Nephron (organoid): Measurements from ENCODE around the gene RTRAF.

Experiments used
- H3K27ac Mint-ChIP-seq, 3 experiments: 2 replicates each; pipeline ENCODE4 v1.8.0; 2020; ENCODE audit warnings: mixed read lengths in 3 of 3, mild to moderate bottlenecking in 2 of 3, moderate library complexity in 1 of 3
- H3K27me3 Mint-ChIP-seq: 2 replicates; pipeline ENCODE4 v1.8.0; 2021; ENCODE audit warnings: low read depth, mild to moderate bottlenecking, moderate library complexity, mixed read lengths
- H3K36me3 Mint-ChIP-seq: 2 replicates; pipeline ENCODE4 v1.8.0; 2020; ENCODE audit warnings: low read depth, mixed read lengths
- H3K4me1 Mint-ChIP-seq: 2 replicates; pipeline ENCODE4 v1.8.0; 2020; ENCODE audit warnings: mixed read lengths
- H3K4me3 Mint-ChIP-seq, 3 experiments: 2 replicates each; pipeline ENCODE4 v1.8.0; 2020; ENCODE audit warnings: mild to moderate bottlenecking in 3 of 3, mixed read lengths in 3 of 3, moderate library complexity in 2 of 3
- H3K9me3 Mint-ChIP-seq: 2 replicates; pipeline ENCODE4 v1.8.0; 2020; ENCODE audit warnings: mixed read lengths
- TF ChIP-seq, protein P1 (sequence below), 3 experiments: fragments of 200-600 bp; sonication (generic); IDR thresholded peaks; one replicate each; pipeline ENCODE4 v1.5.0; 2021; ENCODE audit warnings: antibody characterized with exemption in 3 of 3; ENCODE audit not compliant: unreplicated experiment in 3 of 3

The RTRAF gene

GRCh38 chr14:52031781-52032180 lies 42.4 kb downstream of the RTRAF start:
- peak overlapping the region; percentile 77 to 87 (median 84) for H3K27ac Mint-ChIP-seq
- H3K4me3 Mint-ChIP-seq = no peak overlapping the region
- TF ChIP-seq, protein P1, sequence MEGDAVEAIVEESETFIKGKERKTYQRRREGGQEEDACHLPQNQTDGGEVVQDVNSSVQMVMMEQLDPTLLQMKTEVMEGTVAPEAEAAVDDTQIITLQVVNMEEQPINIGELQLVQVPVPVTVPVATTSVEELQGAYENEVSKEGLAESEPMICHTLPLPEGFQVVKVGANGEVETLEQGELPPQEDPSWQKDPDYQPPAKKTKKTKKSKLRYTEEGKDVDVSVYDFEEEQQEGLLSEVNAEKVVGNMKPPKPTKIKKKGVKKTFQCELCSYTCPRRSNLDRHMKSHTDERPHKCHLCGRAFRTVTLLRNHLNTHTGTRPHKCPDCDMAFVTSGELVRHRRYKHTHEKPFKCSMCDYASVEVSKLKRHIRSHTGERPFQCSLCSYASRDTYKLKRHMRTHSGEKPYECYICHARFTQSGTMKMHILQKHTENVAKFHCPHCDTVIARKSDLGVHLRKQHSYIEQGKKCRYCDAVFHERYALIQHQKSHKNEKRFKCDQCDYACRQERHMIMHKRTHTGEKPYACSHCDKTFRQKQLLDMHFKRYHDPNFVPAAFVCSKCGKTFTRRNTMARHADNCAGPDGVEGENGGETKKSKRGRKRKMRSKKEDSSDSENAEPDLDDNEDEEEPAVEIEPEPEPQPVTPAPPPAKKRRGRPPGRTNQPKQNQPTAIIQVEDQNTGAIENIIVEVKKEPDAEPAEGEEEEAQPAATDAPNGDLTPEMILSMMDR (IDR thresholded peaks at IDR 0.05; ENCODE audit: unreplicated experiment in 3 of 3) = no peak
- H3K9me3 Mint-ChIP-seq = peaks cover 5% of the 10 kb centered on the region
- H3K4me1 Mint-ChIP-seq = peaks cover 30% of the 10 kb centered on the region
- peaks cover 36% of the 10 kb centered on the region for H3K36me3 Mint-ChIP-seq
- H3K27me3 Mint-ChIP-seq = no peaks in the 10 kb centered on the region

DNA sequence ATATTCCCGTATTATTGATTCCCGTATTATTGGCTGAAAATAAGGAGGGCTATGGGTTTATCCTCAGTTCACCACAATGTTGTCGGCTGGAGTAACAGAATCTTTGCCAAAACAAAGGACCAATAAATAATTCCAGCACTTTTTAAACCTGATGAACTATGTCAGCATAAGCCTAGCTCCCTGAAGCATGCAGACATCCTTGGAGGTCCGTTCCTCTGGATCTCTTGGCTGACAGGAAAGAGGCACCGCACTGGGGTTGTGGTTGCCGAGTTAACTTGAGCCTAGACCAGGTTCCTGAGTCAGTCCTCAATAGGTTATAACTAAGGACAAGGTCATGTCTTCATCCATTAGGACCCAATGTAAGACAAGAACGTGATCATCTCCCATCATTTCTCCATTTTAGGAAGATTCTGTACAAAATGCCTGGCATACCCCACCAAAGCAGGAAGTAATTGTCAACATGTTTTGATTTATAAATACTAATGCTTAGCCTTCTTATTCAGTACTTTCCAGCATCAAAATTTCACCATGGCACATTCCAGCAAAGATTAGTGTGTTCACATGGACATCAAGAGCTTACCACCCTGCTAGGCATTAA lies 43.0 kb downstream of the RTRAF start:
- Mint-ChIP-seq H3K4me3 (peak overlapping the region in 2 of 3 experiments; percentile 16 to 40), H3K9me3 (peaks cover 6% of the 10 kb centered on the region), H3K4me1 (peaks cover 30% of the 10 kb centered on the region), H3K36me3 (peaks cover 37% of the 10 kb centered on the region), H3K27me3 (no peaks in the 10 kb centered on the region), H3K27ac (peak overlapping the region; percentile 77 to 87 (median 84))
- TF ChIP-seq, protein P1 (IDR thresholded peaks at IDR 0.05; ENCODE audit: unreplicated experiment in 3 of 3) = no peak

DNA sequence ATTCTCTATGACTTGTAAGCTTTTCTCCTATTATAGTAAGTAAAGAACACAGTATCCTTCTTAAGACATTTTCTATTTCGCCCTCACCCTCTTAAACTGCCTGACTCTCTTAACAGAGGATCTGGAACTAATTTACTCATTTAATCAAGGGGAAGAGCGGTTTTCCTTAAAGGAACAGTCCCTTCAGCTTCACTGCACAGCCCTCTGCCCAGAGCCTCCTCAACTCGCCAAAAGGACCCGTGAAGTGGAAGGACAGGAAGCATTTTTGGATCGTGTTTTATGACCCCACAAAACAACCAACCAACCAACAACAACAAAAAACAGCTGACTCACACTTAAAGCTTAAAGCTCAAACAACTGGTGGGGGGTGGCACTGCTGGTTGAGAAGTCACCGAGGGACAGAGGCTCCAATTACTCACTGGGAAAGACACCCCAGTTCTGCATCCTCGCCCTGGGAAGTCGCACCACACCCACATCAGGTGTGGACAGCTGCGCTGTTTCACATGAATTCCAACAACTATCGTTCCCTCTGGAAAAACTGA lies 43.8 kb downstream of the RTRAF start:
- Mint-ChIP-seq H3K27ac (peak overlapping the region; percentile 77 to 87 (median 84)), H3K36me3 (peaks cover 39% of the 10 kb centered on the region), H3K27me3 (no peaks in the 10 kb centered on the region)

DNA sequence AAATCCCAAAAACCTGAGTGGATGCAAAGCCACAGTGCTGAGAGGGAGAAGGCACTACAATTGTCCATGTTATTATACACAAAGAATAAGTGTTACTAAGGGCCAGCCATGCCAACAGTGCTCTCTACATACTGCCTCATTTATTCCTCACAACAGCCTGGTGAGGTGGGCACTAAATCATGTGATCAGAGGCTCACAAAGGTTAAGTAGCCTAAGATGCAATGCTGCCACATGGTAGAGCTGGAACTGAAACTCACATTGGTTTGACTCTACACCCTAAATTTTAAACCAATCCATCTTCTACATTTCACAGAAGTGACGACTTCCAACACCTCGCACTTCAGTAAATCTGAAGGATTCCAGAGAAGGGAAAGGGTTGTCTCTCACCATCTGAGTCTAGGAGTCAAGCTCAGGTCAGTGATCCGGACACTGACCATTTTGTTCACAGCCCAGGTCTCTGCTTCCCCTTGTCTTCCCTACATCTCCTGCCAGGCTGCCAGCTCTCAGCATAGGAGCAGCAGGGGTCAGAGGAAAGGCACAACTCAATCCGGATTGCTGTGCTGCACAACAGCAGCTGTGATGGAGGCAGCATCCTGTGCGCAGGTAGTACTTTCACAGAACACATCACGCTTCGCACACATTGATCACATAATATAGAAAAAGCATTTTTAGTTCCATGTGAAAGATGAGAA lies 49.9 kb downstream of the RTRAF start:
- Mint-ChIP-seq H3K36me3 (peaks cover 57% of the 10 kb centered on the region), H3K27ac (no peak overlapping the region), H3K9me3 (peaks cover 6% of the 10 kb centered on the region), H3K4me1 (peaks cover 13% of the 10 kb centered on the region), H3K27me3 (peaks cover 4% of the 10 kb centered on the region), H3K4me3 (no peak overlapping the region)
- TF ChIP-seq, protein P1 (IDR thresholded peaks at IDR 0.05; ENCODE audit: unreplicated experiment in 3 of 3) = no peak

More for the DNA sequence above, 43.8 kb downstream of the RTRAF start:
- Mint-ChIP-seq H3K9me3 (peaks cover 6% of the 10 kb centered on the region), H3K4me1 (peaks cover 30% of the 10 kb centered on the region), H3K4me3 (peak overlapping the region in 1 of 3 experiments; percentile 7)
- TF ChIP-seq, protein P1 (IDR thresholded peaks at IDR 0.05; ENCODE audit: unreplicated experiment in 3 of 3) = no peak

GRCh38 chr14:52040598-52040997 lies 51.3 kb downstream of the RTRAF start:
- no peak overlapping the region for H3K4me3 Mint-ChIP-seq
- TF ChIP-seq, protein P1 (IDR thresholded peaks at IDR 0.05; ENCODE audit: unreplicated experiment in 3 of 3) = no peak
- no peak overlapping the region for H3K27ac Mint-ChIP-seq
- peaks cover 49% of the 10 kb centered on the region for H3K36me3 Mint-ChIP-seq
- peaks cover 19% of the 10 kb centered on the region for H3K4me1 Mint-ChIP-seq
- H3K9me3 Mint-ChIP-seq = peaks cover 6% of the 10 kb centered on the region
- peaks cover 4% of the 10 kb centered on the region for H3K27me3 Mint-ChIP-seq
